Activated CD4-positive, alpha-beta T cell treated with anti-CD3 and anti-CD28 coated beads for 4 hours (primary cell): ENCODE results near the gene FGGY.
"Not testable (repeated sequence)": the region's sequence is repeated elsewhere in the genome, so short reads cannot be mapped to it uniquely, and the experiment has no call there.

Experiments
- DNase-seq, 2 donors: peaks; one replicate each; pipeline ENCODE4 v3.0.0-alpha.2; 2020

Gene FGGY, protein sequence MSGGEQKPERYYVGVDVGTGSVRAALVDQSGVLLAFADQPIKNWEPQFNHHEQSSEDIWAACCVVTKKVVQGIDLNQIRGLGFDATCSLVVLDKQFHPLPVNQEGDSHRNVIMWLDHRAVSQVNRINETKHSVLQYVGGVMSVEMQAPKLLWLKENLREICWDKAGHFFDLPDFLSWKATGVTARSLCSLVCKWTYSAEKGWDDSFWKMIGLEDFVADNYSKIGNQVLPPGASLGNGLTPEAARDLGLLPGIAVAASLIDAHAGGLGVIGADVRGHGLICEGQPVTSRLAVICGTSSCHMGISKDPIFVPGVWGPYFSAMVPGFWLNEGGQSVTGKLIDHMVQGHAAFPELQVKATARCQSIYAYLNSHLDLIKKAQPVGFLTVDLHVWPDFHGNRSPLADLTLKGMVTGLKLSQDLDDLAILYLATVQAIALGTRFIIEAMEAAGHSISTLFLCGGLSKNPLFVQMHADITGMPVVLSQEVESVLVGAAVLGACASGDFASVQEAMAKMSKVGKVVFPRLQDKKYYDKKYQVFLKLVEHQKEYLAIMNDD

GRCh38 chr1:59296358-59297256 lies at the start of gene FGGY:
Gene FGGY, plus strand, starts transcription at chr1:59297094. Its CDS starts 24,456 bp downstream, at chr1:59321550.
- peak; percentile 67 to 69 for DNase-seq

GRCh38 chr1:59248758-59249157 lies 48.1 kb upstream of the FGGY start:
- no peak for DNase-seq

GRCh38 chr1:59249396-59250137 lies 47.3 kb upstream of the FGGY start:
- no peak for DNase-seq

- not testable (repeated sequence) for DNase-seq
These were observed 45.8 kb upstream of the FGGY start for GRCh38 chr1:59251061-59251460.

DNA sequence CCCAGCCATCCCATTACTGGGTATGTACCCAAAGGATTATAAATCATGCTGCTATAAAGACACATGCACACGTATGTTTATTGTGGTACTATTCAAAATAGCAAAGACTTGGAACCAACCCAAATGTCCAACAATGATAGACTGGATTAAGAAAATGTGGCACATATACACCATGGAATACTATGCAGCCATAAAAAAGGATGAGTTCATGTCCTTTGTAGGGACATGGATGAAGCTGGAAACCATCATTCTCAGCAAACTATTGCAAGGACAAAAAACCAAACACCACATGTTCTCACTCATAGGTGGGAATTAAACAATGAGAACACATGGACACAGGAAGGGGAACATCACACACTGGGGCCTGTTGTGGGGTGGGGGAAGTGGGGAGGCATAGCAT lies 40.5 kb upstream of the FGGY start:
- not testable (repeated sequence) for DNase-seq

DNA sequence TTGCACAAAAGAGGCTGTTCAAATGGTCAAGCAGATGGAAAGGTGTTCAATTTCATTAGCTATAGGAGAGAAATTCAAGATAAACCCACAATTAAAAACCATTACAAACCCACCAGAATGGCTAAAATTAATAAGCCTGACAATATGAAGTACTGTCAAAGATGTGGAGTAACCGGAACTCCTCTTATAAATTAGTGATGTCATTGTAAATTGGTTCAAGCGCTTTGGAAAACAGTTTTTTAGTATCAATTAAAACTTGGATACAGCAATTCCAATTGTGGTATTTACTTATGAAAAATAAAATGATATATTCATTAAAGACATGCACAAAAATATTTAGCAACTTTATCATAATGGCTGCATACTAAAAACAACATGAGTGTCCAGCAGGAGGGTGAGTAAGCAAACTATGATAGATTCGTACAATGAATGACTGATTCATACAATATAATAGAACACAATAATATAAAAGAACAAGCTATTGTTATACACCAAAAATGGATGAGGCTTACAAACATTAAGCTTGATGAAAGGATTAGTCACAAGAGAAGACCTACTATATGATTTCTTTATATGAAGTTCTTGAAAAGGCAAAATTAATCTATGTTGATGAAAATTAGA lies 38.4 kb upstream of the FGGY start:
- no peak for DNase-seq

- DNase-seq, result no peak
These were observed 35.4 kb upstream of the FGGY start for GRCh38 chr1:59261537-59261936.

- no peak for DNase-seq
These were observed 34.3 kb upstream of the FGGY start for GRCh38 chr1:59262631-59263030.

- DNase-seq, result no peak
These were observed 33.8 kb upstream of the FGGY start for GRCh38 chr1:59263111-59263510.

GRCh38 chr1:59265622-59266021 lies 31.3 kb upstream of the FGGY start:
- DNase-seq, result no peak

DNA sequence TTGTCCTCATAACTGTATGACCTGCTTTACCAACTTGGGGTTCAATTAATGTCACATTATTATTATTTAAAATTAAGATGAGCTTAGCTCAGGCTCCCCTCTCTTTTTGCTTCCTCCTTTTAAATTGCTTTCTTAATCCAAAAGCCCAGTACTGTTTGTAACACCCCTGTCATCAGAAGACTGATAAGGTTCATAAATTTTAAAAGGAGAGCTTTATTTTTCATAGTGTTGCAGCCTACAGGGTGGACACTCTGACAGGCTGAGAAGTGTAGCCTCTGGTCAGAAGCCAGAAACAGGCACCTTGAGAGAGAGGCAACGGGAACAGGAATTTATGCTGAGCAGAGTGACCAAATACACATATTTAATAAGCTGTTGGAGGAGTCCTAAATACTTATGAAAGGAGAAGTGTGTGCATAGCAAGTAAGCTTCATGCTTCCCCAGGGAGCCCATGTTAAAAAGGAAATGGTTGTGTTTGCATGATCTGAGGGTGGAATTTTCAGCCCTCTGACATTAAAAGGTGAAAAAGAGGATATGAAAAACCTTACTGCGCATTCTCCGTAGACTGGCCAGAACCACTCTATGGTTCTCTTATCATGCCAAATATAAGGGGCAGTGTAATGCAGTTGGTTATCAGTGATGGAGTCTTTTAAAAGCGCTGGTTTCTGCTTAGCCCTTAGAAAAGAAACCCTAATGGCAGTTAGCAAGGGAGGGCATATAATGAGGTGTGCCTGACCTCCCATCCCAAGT lies 30.5 kb upstream of the FGGY start:
- no peak for DNase-seq

- no peak for DNase-seq
These were observed 30.0 kb upstream of the FGGY start for GRCh38 chr1:59266927-59267293.

- DNase-seq, result no peak
These were observed 28.5 kb upstream of the FGGY start for GRCh38 chr1:59268406-59268805.

DNA sequence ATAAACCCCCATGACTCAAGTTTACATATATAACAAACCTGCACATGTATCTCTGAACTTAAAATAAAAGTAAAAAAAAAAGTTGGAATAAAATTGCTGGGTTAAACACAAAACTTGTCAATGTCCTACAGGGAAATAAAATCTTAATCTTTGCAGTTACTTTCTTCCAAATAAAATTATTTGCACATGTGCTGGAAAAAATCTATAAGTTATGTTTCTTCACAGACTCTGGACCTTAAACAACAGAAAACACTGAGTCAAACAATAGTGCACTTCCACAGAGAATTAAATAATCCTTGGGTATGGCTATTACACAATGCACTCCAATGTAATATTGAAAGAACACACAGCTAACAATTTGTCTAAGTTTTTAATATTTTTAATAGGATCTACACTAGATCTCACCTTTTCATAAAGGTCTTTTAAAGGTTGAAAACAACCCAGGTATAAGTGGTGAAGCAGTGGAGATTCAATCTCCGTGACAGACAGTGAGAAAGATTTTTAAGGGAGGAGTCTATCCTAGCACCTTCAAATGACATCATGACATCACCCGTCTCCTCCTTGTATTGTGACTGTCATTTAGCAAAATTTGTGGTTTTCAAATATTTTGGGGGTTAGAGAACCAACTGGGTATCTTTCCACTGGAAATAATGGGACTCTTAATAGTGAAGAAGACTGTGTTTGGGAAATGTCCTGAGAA lies 25.2 kb upstream of the FGGY start:
- DNase-seq, result no peak

GRCh38 chr1:59272507-59272906 lies 24.4 kb upstream of the FGGY start:
- DNase-seq, result no peak

DNA sequence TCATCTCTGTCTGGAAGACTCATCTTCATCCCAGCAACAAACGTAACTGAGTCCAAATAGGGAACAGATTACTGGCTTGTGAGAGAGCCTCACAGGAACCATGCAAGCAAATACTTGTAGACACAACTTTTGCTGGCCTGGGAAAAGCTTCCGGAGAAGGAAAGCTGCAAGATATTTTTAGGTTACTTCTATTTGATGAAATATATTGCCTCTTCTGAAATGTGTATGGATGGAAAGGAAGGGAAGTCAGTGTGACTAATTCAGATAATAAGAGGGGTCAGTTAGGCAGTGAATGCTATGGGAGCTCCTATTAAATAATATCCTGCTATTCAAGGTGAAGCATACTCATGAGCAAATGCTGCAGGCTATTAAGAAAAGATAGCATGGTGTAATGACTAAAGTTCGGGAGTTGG lies 20.4 kb upstream of the FGGY start:
- DNase-seq, result no peak

- DNase-seq, result no peak
These were observed 18.0 kb upstream of the FGGY start for GRCh38 chr1:59278780-59279354.

DNA sequence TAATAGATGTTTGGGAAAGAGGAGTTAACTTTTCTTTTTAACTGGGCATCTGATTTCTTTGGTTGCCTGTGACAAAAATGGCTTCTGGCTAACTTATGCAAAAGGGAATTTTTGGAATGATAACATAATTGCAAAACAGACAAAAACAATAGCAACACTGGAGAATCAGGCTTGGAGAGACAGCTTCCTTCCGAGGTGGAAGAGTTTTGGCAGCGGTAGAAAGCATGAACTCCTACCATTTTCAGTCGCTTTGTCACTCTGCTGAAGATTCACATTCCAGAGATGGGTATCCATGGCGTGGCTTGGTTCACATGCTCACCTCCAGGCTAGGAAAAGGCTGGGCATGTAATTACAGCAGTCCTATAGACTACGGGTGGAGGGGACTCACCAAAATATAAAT lies 17.2 kb upstream of the FGGY start:
- no peak for DNase-seq

DNA sequence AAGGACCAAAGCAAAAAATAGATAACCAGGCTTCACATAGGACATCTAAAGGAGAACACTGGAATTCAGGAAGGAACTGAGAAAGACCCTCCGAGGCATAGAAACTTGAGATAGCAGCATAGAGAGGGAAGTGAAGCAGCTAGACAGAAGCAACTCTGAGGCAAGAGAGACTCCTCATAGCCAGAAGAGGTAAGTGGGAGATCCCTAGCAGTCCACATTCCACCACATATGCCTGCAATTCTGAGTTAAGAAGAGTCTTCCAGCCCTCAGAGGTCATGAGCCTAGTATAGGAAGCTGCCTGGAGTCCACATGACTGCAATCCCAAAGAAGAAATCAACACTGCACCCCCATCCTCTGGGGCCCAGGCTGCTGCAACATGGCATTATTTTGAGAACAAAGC lies 13.9 kb upstream of the FGGY start:
- no peak for DNase-seq

DNA sequence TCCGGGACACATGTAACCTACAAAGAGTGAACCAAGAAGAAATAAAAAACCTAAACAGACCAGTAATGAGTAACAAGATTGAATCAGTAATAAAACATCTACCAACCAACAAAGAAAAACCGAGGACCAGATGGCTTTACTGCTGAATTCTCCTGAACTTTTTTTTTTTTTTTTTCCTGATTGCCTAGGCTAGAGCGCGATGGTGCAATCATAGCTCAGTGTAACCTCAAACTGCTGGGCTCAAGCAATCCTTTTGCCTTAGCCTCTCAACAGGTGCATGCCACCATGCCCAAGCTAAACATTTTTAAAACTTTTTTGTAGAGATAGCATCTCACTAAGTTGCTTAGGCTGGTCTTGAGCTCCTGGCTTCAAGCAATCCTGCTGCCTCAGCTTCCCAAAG lies 11.2 kb upstream of the FGGY start:
- DNase-seq, result no peak

DNA sequence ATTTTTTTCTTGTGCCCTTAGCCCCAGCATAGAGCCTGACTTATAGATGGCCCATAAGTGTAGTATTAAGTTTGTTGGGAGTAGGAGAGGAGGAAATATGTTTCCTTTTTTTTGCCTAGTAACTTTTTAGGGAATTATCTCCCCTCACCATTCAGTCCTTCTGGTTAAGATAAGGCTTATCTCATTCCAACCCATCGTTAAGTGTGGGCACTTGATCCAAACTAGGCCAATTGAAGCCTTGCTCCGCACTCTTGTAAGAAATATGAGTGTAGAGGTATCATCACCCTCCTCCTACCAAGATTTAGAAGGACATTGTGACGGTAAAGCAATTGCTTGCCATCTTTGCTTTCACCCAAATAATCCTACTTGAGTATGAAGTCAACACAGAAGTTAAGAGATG lies 8.8 kb upstream of the FGGY start:
- no peak for DNase-seq
